ENCODE data around the gene WWC1.

Gene WWC1

DNA sequence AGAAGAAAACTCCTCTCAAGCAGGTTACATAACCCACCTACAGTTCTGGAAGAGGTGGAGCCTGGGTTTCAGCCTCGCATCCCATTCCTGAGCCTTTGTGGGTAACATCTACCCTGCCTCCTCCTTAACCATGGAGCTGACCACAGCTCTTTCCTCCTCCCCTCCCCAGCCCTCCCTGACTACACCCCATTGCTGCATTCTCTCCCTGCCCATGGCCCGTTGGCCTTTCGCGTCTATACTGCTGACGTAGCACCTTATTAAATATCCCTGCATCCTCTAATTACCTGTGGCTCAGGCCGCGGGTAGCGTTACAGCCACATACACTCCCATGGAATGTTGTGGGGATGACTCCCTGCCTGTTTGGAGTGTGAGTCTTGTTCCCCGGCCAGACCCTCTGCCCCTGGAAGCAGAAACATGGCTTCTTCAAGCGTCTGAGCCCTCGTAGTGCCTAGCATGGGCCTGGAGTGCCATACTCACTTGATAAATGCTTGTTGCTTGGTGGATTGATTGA is 72.8 kb downstream of the WWC1 start:
- Mint-ChIP-seq H3K36me3 (no peaks in the 10 kb centered on the region), H3K4me1 (no peaks in the 10 kb centered on the region), H3K27ac (no peak overlapping the region), H3K27me3 (peaks cover 30% of the 10 kb centered on the region), H3K4me3 (no peak overlapping the region), H3K9me3 (no peaks in the 10 kb centered on the region)
- CTCF ChIA-PET, result no interaction called here
- DNase-seq, result no peak

DNA sequence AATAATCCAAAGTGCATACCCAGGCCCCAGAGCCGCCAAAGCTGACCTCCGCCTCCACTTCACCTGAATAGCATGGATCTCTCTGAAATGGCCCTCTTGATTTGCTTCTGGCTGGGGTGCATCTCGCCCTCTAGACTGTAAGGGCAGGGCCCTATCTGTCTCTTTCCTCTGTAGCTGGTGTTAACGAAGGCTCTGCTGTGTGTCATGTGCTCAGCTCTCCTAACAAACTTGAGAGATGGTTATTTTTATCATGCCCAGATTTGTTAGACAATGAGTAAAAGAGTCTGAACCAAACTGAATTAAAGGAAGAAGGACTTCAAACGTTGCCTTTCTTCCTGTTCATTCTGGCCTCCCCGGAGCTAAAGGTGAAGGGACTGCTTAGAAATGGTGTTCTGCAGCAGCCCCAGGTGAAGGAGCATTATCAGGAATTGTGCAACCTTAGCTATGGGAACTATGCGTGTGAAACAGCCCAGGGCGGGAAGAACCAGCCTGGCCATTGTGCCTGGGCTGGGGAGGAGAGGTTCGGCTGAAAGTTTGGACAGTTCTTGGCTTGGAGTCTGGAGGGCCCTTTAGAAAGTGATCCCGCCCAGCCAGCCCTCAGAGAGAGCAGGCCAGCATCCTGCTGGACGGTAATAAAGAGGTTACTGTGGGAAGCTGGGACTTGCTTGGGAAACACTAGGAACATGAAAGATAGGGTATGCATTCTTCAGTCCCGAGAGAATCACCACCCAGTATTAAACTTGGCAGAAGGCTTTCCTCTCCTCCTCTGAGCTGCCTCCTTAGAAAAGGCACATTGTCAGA is 73.5 kb downstream of the WWC1 start:
- CTCF ChIA-PET, result no interaction called here
- H3K27me3 Mint-ChIP-seq, result peaks cover 30% of the 10 kb centered on the region
- no peaks in the 10 kb centered on the region for H3K36me3 Mint-ChIP-seq
- H3K27ac Mint-ChIP-seq, result no peak overlapping the region
- H3K9me3 Mint-ChIP-seq, result no peaks in the 10 kb centered on the region
- no peak overlapping the region for H3K4me3 Mint-ChIP-seq
- no peak for DNase-seq
- no peaks in the 10 kb centered on the region for H3K4me1 Mint-ChIP-seq

GRCh38 chr5:168365581-168366081 is 74.2 kb downstream of the WWC1 start:
- H3K4me1 Mint-ChIP-seq, result no peaks in the 10 kb centered on the region
- CTCF ChIA-PET, result no interaction called here
- no peaks in the 10 kb centered on the region for H3K36me3 Mint-ChIP-seq
- no peaks in the 10 kb centered on the region for H3K9me3 Mint-ChIP-seq
- DNase-seq, result no peak
- peaks cover 26% of the 10 kb centered on the region for H3K27me3 Mint-ChIP-seq
- H3K4me3 Mint-ChIP-seq, result no peak overlapping the region
- H3K27ac Mint-ChIP-seq, result no peak overlapping the region

- H3K27ac Mint-ChIP-seq, result no peak overlapping the region
- peaks cover 25% of the 10 kb centered on the region for H3K27me3 Mint-ChIP-seq
- H3K36me3 Mint-ChIP-seq, result no peaks in the 10 kb centered on the region
- CTCF ChIA-PET, result no interaction called here
- no peaks in the 10 kb centered on the region for H3K4me1 Mint-ChIP-seq
- H3K4me3 Mint-ChIP-seq, result no peak overlapping the region
- no peaks in the 10 kb centered on the region for H3K9me3 Mint-ChIP-seq
- no peak for DNase-seq
These were observed 74.7 kb downstream of the WWC1 start for GRCh38 chr5:168366116-168366515.

- DNase-seq, result no peak
- Mint-ChIP-seq H3K4me1 (no peaks in the 10 kb centered on the region), H3K27ac (no peak overlapping the region), H3K4me3 (no peak overlapping the region), H3K9me3 (no peaks in the 10 kb centered on the region), H3K27me3 (peaks cover 28% of the 10 kb centered on the region), H3K36me3 (no peaks in the 10 kb centered on the region)
- CTCF ChIA-PET, result no interaction called here
These were observed 77.4 kb downstream of the WWC1 start for GRCh38 chr5:168368854-168369253.

- H3K4me3 Mint-ChIP-seq, result no peak overlapping the region
- CTCF ChIA-PET, result no interaction called here
These were observed 79.4 kb downstream of the WWC1 start for GRCh38 chr5:168370831-168371230.

GRCh38 chr5:168372356-168372946 is 81.0 kb downstream of the WWC1 start:
- no peaks in the 10 kb centered on the region for H3K36me3 Mint-ChIP-seq
- peaks cover 10% of the 10 kb centered on the region for H3K4me1 Mint-ChIP-seq
- CTCF ChIA-PET, result no interaction called here
- H3K27me3 Mint-ChIP-seq, result peaks cover 12% of the 10 kb centered on the region
- H3K9me3 Mint-ChIP-seq, result peaks cover under 1% of the 10 kb centered on the region
- no peak overlapping the region for H3K27ac Mint-ChIP-seq
- no peak for DNase-seq
- no peak overlapping the region for H3K4me3 Mint-ChIP-seq

More at GRCh38 chr5:168370831-168371230, 79.4 kb downstream of the WWC1 start:
- Mint-ChIP-seq H3K9me3 (no peaks in the 10 kb centered on the region), H3K27me3 (peaks cover 16% of the 10 kb centered on the region), H3K27ac (no peak overlapping the region), H3K4me1 (no peaks in the 10 kb centered on the region), H3K36me3 (no peaks in the 10 kb centered on the region)
- DNase-seq, result no peak

GRCh38 chr5:168374532-168374931 is 83.1 kb downstream of the WWC1 start:
- Mint-ChIP-seq H3K4me1 (peaks cover 16% of the 10 kb centered on the region), H3K9me3 (peaks cover 4% of the 10 kb centered on the region), H3K27ac (no peak overlapping the region), H3K27me3 (peaks cover 7% of the 10 kb centered on the region), H3K4me3 (no peak overlapping the region), H3K36me3 (no peaks in the 10 kb centered on the region)
- no peak for DNase-seq
- CTCF ChIA-PET, result no interaction called here

DNA sequence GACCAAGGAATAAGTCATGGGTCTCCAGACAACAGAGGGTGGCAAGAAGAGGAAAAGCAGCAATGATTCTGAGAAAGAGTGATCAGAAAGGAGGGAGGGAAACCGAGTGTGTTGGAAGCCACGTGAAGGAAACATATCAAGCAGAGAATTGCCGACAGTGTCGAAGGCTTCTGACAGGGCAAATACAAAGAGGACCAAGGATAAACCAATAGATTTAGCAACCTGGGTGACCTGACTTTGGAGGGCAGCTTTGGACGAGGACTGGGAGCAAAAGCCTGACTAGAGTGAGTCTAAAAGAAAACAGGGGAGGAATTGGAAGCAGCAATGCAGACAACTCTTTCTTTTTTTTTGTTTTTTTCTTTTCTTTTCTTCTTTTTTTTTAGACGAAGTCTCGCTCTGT is 83.8 kb downstream of the WWC1 start:
- Mint-ChIP-seq H3K36me3 (no peaks in the 10 kb centered on the region), H3K4me1 (peaks cover 16% of the 10 kb centered on the region), H3K27me3 (peaks cover 7% of the 10 kb centered on the region), H3K27ac (no peak overlapping the region), H3K9me3 (peaks cover 4% of the 10 kb centered on the region), H3K4me3 (no peak overlapping the region)
- no peak for DNase-seq
- CTCF ChIA-PET, result no interaction called here

GRCh38 chr5:168377525-168377924 is 86.1 kb downstream of the WWC1 start:
- Mint-ChIP-seq H3K4me1 (peaks cover 22% of the 10 kb centered on the region), H3K27ac (peak overlapping the region; percentile 78), H3K9me3 (peaks cover 4% of the 10 kb centered on the region), H3K27me3 (no peaks in the 10 kb centered on the region), H3K4me3 (no peak overlapping the region), H3K36me3 (peaks cover 4% of the 10 kb centered on the region)
- CTCF ChIA-PET, result no interaction called here
- DNase-seq, result peak; percentile 28

DNA sequence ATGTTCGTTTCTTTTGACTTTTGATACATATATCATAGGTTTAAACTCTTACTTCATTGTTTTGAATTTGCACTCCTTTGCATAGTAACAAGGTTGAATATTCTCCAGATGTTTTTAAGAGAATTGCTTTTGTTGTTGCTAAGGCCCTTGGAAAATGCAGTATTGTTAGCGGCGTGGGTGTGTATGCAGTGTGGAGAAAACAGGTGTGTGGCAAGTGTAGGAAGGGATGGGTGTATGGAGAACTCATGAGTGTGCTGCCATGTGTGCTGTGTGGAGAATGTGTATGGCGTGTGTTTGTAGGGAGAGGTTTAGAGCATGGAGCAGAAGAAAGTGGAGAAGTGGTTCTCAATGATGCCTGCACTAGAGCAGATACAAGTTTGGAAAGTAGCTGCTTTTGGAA is 87.3 kb downstream of the WWC1 start:
- no peak for DNase-seq
- no peaks in the 10 kb centered on the region for H3K27me3 Mint-ChIP-seq
- CTCF ChIA-PET, result no interaction called here
- peaks cover 9% of the 10 kb centered on the region for H3K36me3 Mint-ChIP-seq
- no peak overlapping the region for H3K27ac Mint-ChIP-seq
- H3K4me3 Mint-ChIP-seq, result no peak overlapping the region
- H3K9me3 Mint-ChIP-seq, result peaks cover 6% of the 10 kb centered on the region
- H3K4me1 Mint-ChIP-seq, result peaks cover 30% of the 10 kb centered on the region

DNA sequence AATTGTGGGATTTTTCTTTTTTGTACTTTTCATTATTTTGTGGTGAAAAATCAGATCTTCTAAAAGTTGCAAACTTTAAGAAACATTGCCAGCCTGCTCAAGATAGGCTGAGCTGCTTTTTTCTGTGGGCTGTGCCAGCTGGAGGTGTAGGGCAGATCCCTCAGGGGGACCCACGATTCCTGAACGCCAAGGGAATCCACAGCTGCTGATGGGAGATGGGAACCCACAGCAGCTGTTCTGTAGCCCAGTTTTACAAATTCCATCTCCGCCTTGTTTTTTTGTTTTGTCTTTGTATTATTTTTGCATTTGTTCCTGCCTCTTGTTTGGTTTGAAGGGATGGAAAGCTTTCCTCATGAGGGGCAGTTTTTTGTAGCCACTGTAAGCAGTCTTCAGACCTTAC is 91.0 kb downstream of the WWC1 start:
- H3K9me3 Mint-ChIP-seq, result peaks cover 10% of the 10 kb centered on the region
- no peak overlapping the region for H3K4me3 Mint-ChIP-seq
- CTCF ChIA-PET, result no interaction called here
- peak overlapping the region; percentile 77 for H3K27ac Mint-ChIP-seq
- H3K36me3 Mint-ChIP-seq, result peaks cover 9% of the 10 kb centered on the region
- no peak for DNase-seq
- no peaks in the 10 kb centered on the region for H3K27me3 Mint-ChIP-seq
- H3K4me1 Mint-ChIP-seq, result peaks cover 21% of the 10 kb centered on the region

DNA sequence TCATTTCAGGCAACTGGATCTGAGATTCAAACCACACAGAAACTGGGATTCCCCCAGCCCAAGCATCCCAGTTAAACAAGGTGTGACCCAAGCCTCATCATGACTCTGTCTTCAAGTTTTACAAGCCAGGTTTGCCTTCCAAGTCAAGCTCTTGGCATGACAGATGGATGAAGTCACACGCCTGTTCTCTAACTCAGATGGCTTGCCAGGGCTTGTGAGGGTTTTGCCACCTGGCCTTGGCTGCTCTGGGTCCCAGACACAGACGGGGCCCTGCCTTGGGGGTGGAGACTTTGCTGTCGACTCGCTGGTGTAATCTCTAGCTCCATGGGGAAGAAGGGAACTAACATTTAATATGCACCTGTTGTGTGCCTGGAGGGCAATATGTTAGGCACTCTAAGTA is 99.0 kb downstream of the WWC1 start:
- Mint-ChIP-seq H3K9me3 (peaks cover 2% of the 10 kb centered on the region), H3K4me1 (no peaks in the 10 kb centered on the region)
- CTCF ChIA-PET, result no interaction called here

GRCh38 chr5:168393773-168394172 is 102.3 kb downstream of the WWC1 start:
- H3K27me3 Mint-ChIP-seq, result peaks cover 8% of the 10 kb centered on the region
- no peak overlapping the region for H3K4me3 Mint-ChIP-seq
- H3K4me1 Mint-ChIP-seq, result no peaks in the 10 kb centered on the region
- CTCF ChIA-PET, result no interaction called here
- DNase-seq, result no peak
- no peaks in the 10 kb centered on the region for H3K9me3 Mint-ChIP-seq
- no peak overlapping the region for H3K27ac Mint-ChIP-seq
- H3K36me3 Mint-ChIP-seq, result no peaks in the 10 kb centered on the region

More for the DNA sequence above, 99.0 kb downstream of the WWC1 start:
- DNase-seq, result no peak
- H3K36me3 Mint-ChIP-seq, result no peaks in the 10 kb centered on the region
- no peak overlapping the region for H3K4me3 Mint-ChIP-seq
- no peak overlapping the region for H3K27ac Mint-ChIP-seq
- peaks cover 8% of the 10 kb centered on the region for H3K27me3 Mint-ChIP-seq
